ENCODE measurements around the gene SCN9A.

Gene SCN9A

DNA sequence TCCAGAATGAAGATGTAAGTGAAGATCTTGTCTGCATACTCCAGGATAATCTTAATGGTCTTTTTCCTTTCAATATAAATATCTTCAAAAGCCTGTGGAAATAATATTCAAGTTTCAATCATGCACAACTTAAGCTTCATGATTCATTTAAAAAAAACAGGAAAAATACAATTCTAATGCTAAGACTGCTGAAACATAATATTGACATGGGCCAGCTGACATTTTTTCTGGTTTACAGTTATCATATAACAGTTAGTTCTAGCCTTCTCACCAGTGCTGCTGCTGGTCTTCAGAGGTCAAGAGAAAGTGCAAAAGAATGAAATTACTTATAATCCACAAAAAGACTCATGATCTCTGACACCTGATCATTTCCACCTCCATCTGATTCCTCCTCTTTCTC is 137.6 kb downstream of the SCN9A start:
- no peaks in the 10 kb centered on the region for H3K36me3 ChIP-seq (replicated peaks; ENCODE audit: insufficient read depth, low read length)
- no peaks in the 10 kb centered on the region for H3K27me3 ChIP-seq (replicated peaks; ENCODE audit: insufficient read depth, low read length)
- no peak overlapping the region for H2AFZ ChIP-seq (ENCODE audit: low read length)
- H3K4me2 ChIP-seq (ENCODE audit: low read depth, low read length), result no peak overlapping the region
- H3K4me1 ChIP-seq (ENCODE audit: low read length), result peaks cover 17% of the 10 kb centered on the region
- no peak overlapping the region for H3K27ac ChIP-seq (ENCODE audit: low read length)
- H3K9me2 ChIP-seq (replicated peaks; ENCODE audit: insufficient read depth, low read length), result no peaks in the 10 kb centered on the region
- no peaks in the 10 kb centered on the region for H3K79me2 ChIP-seq (ENCODE audit: low read length)
- no peak for DNase-seq
- H3K9ac ChIP-seq (ENCODE audit: low read length), result no peak overlapping the region
- no peaks in the 10 kb centered on the region for H3F3A ChIP-seq (ENCODE audit: insufficient read depth, low read length)
- no peaks in the 10 kb centered on the region for H3K9me3 ChIP-seq (replicated peaks; ENCODE audit: insufficient read depth, low read length)
- no peak for TF ChIP-seq EZH2phosphoT487 (IDR thresholded peaks at IDR 0.05; ENCODE audit: low read length)
- TF ChIP-seq, protein P1, sequence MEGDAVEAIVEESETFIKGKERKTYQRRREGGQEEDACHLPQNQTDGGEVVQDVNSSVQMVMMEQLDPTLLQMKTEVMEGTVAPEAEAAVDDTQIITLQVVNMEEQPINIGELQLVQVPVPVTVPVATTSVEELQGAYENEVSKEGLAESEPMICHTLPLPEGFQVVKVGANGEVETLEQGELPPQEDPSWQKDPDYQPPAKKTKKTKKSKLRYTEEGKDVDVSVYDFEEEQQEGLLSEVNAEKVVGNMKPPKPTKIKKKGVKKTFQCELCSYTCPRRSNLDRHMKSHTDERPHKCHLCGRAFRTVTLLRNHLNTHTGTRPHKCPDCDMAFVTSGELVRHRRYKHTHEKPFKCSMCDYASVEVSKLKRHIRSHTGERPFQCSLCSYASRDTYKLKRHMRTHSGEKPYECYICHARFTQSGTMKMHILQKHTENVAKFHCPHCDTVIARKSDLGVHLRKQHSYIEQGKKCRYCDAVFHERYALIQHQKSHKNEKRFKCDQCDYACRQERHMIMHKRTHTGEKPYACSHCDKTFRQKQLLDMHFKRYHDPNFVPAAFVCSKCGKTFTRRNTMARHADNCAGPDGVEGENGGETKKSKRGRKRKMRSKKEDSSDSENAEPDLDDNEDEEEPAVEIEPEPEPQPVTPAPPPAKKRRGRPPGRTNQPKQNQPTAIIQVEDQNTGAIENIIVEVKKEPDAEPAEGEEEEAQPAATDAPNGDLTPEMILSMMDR (IDR thresholded peaks at IDR 0.05; ENCODE audit: low read length), result no peak
- TF ChIP-seq EZH2 (optimal IDR thresholded peaks at IDR 0.05; ENCODE audit: low read depth, low read length), result no peak
- H4K20me1 ChIP-seq (ENCODE audit: insufficient read depth, low read length), result no peaks in the 10 kb centered on the region
- H3K4me3 ChIP-seq (ENCODE audit: low read length), result no peak overlapping the region

DNA sequence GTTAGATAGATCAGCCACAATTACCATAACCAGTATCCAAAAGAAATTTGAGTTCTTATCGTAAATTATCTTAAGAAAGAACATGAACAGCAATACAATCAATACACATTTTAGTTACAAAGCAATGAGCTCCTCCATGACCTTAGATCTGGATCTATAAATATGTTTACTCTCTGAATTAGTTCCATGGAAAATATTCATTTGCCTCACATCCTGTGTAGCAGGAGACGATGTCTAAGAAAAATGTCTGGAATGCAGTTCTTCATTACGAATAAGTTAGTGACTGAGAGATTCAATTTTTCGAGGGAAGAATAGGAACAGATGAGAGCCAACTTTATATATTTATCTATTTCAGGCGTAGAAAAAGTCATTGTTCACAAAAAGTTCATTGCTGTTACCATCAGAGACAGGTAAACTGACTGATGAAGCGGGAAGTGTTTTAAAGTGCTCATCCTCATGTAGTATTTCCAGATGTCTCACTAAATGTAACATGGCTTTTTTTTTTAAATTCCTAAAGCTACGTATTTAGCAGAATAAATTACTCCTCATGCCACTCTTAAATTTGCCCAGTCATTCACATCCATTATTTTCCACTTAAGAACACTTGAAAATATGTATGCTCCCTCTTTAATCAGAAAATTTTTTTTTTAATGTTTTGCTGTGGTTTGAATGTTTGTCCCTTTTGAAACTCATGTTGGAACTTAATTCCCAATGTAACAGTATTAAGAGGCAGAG is 141.5 kb downstream of the SCN9A start:
- TF ChIP-seq, protein P1 (IDR thresholded peaks at IDR 0.05; ENCODE audit: low read length), result no peak
- TF ChIP-seq EZH2phosphoT487 (IDR thresholded peaks at IDR 0.05; ENCODE audit: low read length) (no peak), EZH2 (optimal IDR thresholded peaks at IDR 0.05; ENCODE audit: low read depth, low read length) (no peak)
- H3K27ac ChIP-seq (ENCODE audit: low read length), result no peak overlapping the region
- no peaks in the 10 kb centered on the region for H3K9me2 ChIP-seq (replicated peaks; ENCODE audit: insufficient read depth, low read length)
- H3F3A ChIP-seq (ENCODE audit: insufficient read depth, low read length), result no peaks in the 10 kb centered on the region
- no peak overlapping the region for H3K4me2 ChIP-seq (ENCODE audit: low read depth, low read length)
- no peaks in the 10 kb centered on the region for H3K4me1 ChIP-seq (ENCODE audit: low read length)
- no peaks in the 10 kb centered on the region for H3K9me3 ChIP-seq (replicated peaks; ENCODE audit: insufficient read depth, low read length)
- no peak for DNase-seq
- no peaks in the 10 kb centered on the region for H3K79me2 ChIP-seq (ENCODE audit: low read length)
- no peaks in the 10 kb centered on the region for H3K36me3 ChIP-seq (replicated peaks; ENCODE audit: insufficient read depth, low read length)
- H4K20me1 ChIP-seq (ENCODE audit: insufficient read depth, low read length), result no peaks in the 10 kb centered on the region
- H3K27me3 ChIP-seq (replicated peaks; ENCODE audit: insufficient read depth, low read length), result no peaks in the 10 kb centered on the region
- no peak overlapping the region for H3K9ac ChIP-seq (ENCODE audit: low read length)
- no peak overlapping the region for H3K4me3 ChIP-seq (ENCODE audit: low read length)
- no peak overlapping the region for H2AFZ ChIP-seq (ENCODE audit: low read length)

DNA sequence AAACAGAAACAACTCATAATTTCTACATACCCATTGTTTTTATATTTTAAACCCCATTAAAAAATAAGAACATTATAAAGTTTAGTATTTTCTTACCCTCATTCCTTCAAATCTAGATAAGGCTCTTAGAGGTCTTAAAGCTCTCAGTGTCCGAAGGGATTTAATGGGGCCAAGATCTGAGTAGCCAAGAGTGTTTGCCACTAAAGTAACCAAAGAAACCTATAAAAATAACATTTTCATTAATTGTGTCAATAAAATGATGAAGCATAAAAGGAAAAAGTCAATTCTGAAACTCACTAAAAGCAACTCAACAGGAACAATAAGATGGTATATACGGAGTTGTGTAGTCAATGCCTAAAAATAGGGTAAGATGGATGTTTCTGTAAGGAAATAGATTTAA is 142.5 kb downstream of the SCN9A start:
- H3K4me3 ChIP-seq (ENCODE audit: low read length), result no peak overlapping the region
- H3F3A ChIP-seq (ENCODE audit: insufficient read depth, low read length), result no peaks in the 10 kb centered on the region
- DNase-seq, result no peak
- no peaks in the 10 kb centered on the region for H4K20me1 ChIP-seq (ENCODE audit: insufficient read depth, low read length)
- H3K36me3 ChIP-seq (replicated peaks; ENCODE audit: insufficient read depth, low read length), result no peaks in the 10 kb centered on the region
- H3K4me1 ChIP-seq (ENCODE audit: low read length), result no peaks in the 10 kb centered on the region
- TF ChIP-seq EZH2phosphoT487 (IDR thresholded peaks at IDR 0.05; ENCODE audit: low read length), result no peak
- TF ChIP-seq, protein P1 (IDR thresholded peaks at IDR 0.05; ENCODE audit: low read length), result no peak
- no peak for TF ChIP-seq EZH2 (optimal IDR thresholded peaks at IDR 0.05; ENCODE audit: low read depth, low read length)
- no peak overlapping the region for H3K4me2 ChIP-seq (ENCODE audit: low read depth, low read length)
- no peaks in the 10 kb centered on the region for H3K27me3 ChIP-seq (replicated peaks; ENCODE audit: insufficient read depth, low read length)
- H3K9me3 ChIP-seq (replicated peaks; ENCODE audit: insufficient read depth, low read length), result no peaks in the 10 kb centered on the region
- no peak overlapping the region for H3K27ac ChIP-seq (ENCODE audit: low read length)
- H3K9ac ChIP-seq (ENCODE audit: low read length), result no peak overlapping the region
- no peaks in the 10 kb centered on the region for H3K9me2 ChIP-seq (replicated peaks; ENCODE audit: insufficient read depth, low read length)
- no peaks in the 10 kb centered on the region for H3K79me2 ChIP-seq (ENCODE audit: low read length)
- H2AFZ ChIP-seq (ENCODE audit: low read length), result no peak overlapping the region

Measured in MM.1S (cell line).